Neutrophil (primary cell): ENCODE measurements around the gene GREM2.

ENCODE experiments used
- H3K27ac ChIP-seq: fragments of 200-600 bp; sonication (generic); 2 replicates; pipeline ENCODE4 v1.5.1; 2016; ENCODE audit warnings: mild to moderate bottlenecking, moderate library complexity
- H3K27me3 ChIP-seq: fragments of 200-600 bp; sonication (generic); 2 replicates; pipeline ENCODE4 v1.6.0; 2016; ENCODE audit warnings: mild to moderate bottlenecking
- H3K36me3 ChIP-seq: fragments of 200-600 bp; sonication (generic); 2 replicates; pipeline ENCODE4 v1.5.1; 2017
- H3K4me1 ChIP-seq, 2 experiments: fragments of 200-600 bp in 1 of 2; sonication (generic) in 1 of 2; 1 replicate in 1 of 2; 2 replicates in 1 of 2; pipeline versions ENCODE4 v1.5.1 to v1.6.1; 2013 to 2016; ENCODE audit warnings: low read depth in 1 of 2, low read length in 1 of 2, mild to moderate bottlenecking in 1 of 2, moderate library complexity in 1 of 2; ENCODE audit not compliant: control insufficient read depth in 1 of 2, insufficient read depth in 1 of 2
- H3K4me3 ChIP-seq, 2 experiments: fragments of 200-600 bp in 1 of 2; sonication (generic) in 1 of 2; 1 replicate in 1 of 2; 2 replicates in 1 of 2; pipeline ENCODE4 v1.5.1; 2013 to 2016; ENCODE audit warnings: low read depth in 1 of 2, low read length in 1 of 2, mild to moderate bottlenecking in 1 of 2, moderate library complexity in 1 of 2
- H3K9me3 ChIP-seq: fragments of 200-600 bp; sonication (generic); 2 replicates; pipeline ENCODE4 v1.5.1; 2016
- TF ChIP-seq, protein P1 (sequence below): fragments of 200-600 bp; sonication (generic); IDR thresholded peaks from 2 replicates; pipeline ENCODE4 v1.5.1; 2016; ENCODE audit warnings: antibody characterized with exemption

GREM2 gene

DNA sequence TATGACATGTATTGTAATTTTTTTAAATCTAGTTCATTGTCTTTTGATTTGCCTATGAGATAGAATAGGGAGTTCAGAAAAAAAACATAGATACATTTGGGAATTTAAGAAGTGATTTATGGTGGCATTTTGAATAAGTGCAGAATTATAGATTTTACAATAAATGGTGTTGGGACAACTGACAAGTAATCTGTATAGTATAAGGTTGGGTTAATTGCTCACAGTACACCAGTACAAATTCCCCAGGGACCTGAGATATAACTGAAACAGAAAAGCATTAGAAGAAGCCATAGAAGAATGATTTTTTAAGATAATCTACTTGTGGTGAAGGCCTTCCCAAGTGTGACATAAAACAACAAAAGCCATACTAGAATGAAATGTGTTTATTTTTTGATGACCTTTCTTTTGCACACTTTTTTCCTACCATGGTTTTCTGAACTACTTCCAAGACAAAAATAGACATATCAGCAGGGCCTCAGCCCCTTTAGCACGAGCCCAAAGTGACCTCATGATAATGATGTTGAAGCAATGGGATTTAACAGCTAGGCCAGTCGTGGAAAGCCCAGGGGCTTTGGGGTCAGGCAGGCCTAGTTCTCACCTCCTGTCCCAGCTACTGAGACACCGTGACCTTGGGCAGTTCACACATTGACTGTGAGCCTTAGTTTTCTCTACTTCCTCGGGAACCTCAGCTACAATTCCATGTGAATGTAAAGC is 87.4 kb downstream of the GREM2 start:
- Histone ChIP-seq H3K27me3 (no peaks in the 10 kb centered on the region), H3K36me3 (no peaks in the 10 kb centered on the region), H3K4me1 (no peaks in the 10 kb centered on the region), H3K27ac (no peak overlapping the region), H3K4me3 (no peak overlapping the region), H3K9me3 (no peaks in the 10 kb centered on the region)
- TF ChIP-seq, protein P1, sequence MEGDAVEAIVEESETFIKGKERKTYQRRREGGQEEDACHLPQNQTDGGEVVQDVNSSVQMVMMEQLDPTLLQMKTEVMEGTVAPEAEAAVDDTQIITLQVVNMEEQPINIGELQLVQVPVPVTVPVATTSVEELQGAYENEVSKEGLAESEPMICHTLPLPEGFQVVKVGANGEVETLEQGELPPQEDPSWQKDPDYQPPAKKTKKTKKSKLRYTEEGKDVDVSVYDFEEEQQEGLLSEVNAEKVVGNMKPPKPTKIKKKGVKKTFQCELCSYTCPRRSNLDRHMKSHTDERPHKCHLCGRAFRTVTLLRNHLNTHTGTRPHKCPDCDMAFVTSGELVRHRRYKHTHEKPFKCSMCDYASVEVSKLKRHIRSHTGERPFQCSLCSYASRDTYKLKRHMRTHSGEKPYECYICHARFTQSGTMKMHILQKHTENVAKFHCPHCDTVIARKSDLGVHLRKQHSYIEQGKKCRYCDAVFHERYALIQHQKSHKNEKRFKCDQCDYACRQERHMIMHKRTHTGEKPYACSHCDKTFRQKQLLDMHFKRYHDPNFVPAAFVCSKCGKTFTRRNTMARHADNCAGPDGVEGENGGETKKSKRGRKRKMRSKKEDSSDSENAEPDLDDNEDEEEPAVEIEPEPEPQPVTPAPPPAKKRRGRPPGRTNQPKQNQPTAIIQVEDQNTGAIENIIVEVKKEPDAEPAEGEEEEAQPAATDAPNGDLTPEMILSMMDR = no peak

DNA sequence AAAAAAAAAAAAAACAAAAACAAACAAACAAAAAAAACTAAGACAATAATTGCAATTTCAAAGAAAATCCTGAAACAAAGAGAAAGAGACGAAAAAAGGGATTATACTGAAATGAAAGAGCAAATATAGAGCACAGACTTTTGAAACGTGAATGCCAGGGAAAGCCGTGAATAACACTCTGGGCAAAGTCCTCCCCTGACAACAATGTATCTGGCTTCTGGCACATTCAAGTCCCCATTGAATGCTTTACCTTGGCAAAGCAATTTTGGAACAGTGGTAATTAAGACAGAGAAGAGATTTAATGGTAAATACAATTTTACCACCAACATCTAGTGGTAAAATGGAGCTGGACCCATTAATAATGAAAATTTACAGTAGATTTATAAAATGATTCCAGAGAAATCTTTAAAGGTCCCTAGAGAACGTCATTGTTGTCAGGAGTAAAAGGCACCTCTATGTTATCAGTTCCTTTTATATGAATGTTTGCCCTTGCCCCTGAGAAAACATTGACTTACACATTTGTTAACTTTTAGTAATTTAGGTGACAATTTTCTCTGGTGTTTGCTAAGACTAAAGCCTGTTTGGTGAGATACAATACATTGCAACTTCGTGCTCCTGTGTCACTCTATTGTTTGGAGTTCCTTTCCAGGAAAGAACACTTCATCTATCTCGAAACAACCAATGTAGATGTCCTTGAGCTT is 89.7 kb downstream of the GREM2 start:
- Histone ChIP-seq H3K4me3 (no peak overlapping the region), H3K4me1 (no peaks in the 10 kb centered on the region), H3K36me3 (no peaks in the 10 kb centered on the region), H3K27ac (no peak overlapping the region), H3K9me3 (no peaks in the 10 kb centered on the region), H3K27me3 (no peaks in the 10 kb centered on the region)
- TF ChIP-seq, protein P1 = no peak

DNA sequence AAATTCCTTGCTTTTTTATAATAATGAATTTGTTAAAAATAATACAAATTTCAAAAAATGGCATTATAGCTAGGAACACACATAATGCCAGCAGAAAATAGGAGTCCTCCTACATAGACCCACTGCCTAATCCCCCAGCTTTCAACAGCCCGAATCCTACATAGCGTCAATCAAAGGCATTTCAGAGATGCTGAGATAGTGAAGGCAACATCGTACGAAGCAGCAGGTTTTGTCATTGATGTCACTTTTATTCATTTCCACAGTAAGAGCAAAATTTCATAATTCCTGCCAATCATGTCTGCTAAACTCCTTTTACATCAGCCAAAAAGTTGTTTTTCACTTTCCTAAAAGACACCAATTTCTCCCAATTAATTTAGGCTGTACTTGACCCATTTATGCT is 94.1 kb downstream of the GREM2 start:
- no peak overlapping the region for H3K4me3 ChIP-seq
- no peaks in the 10 kb centered on the region for H3K27me3 ChIP-seq
- no peak overlapping the region for H3K27ac ChIP-seq
- TF ChIP-seq, protein P1 = no peak
- H3K9me3 ChIP-seq = no peaks in the 10 kb centered on the region
- no peaks in the 10 kb centered on the region for H3K36me3 ChIP-seq
- no peaks in the 10 kb centered on the region for H3K4me1 ChIP-seq

DNA sequence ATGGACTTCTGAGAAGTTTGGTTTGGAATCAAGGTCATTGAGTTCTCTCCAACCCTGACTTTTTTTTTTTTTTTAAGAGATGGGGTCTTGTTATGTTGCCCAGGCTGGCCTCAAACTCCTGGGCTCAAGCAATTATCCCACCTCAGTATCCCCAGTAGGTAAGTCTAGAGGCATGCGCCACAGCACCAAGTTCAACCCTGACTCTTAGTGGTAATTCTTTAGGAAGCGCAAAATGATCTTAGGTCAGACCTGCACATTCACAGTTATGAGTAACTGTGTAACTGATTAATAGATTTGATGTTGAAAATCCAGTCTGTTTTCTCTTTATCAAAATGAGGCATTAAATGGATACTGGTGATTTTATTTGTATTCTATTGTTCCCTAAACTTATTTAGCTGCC is 95.9 kb downstream of the GREM2 start:
- Histone ChIP-seq H3K36me3 (no peaks in the 10 kb centered on the region), H3K4me3 (no peak overlapping the region), H3K27me3 (no peaks in the 10 kb centered on the region), H3K27ac (no peak overlapping the region), H3K9me3 (no peaks in the 10 kb centered on the region), H3K4me1 (no peaks in the 10 kb centered on the region)
- TF ChIP-seq, protein P1 = no peak

DNA sequence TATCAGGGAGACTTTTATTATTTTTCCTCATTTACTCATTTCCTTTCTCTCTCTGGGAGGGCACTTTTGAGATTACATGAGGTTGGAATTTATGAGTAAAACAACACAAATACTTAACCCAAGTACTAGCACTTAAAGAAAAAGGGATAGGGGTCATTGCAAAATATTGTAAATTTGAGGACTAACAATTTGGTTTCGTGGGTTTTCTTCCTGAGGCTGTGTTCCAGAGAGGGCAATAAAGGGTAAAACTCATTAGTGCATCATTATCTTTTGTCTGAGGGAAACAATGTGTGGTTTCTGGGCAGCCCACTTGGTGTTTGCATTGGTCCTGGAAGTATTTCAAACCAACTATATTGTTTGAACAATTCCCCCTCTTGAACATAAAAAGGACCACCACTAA is 96.5 kb downstream of the GREM2 start:
- H3K4me1 ChIP-seq = no peaks in the 10 kb centered on the region
- no peaks in the 10 kb centered on the region for H3K9me3 ChIP-seq
- H3K4me3 ChIP-seq = no peak overlapping the region
- TF ChIP-seq, protein P1 = no peak
- H3K27me3 ChIP-seq = no peaks in the 10 kb centered on the region
- H3K27ac ChIP-seq = no peak overlapping the region
- no peaks in the 10 kb centered on the region for H3K36me3 ChIP-seq
